RWPE1 (cell line): ENCODE measurements around the gene MYO1D.

Experiments
- CTCF ChIA-PET: fragments of 350-600 bp; sonication (Branson Sonifier 250); formaldehyde crosslinking; extraction: SDS; loops from one replicate; lab custom pipeline; 2021; lab: Yijun Ruan, JAX
- POLR2A ChIA-PET: fragments of 400-600 bp; formaldehyde crosslinking; extraction: SDS; loops from one replicate; lab custom pipeline; 2020; ENCODE audit warnings: antibody characterized with exemption; ENCODE audit not compliant: low non-redundant PET; lab: Yijun Ruan, JAX
- DNase-seq: peaks from one replicate; pipeline ENCODE4 v3.0.0; 2012; ENCODE audit warnings: low spot score
- H3K27ac ChIP-seq: fragments of 450-650 bp; 2 replicates; pipeline ENCODE4 v1.5.1; 2017
- TF ChIP-seq, protein P1 (sequence below): fragments of 450-650 bp; conservative IDR thresholded peaks from 2 replicates; pipeline ENCODE4 v1.5.1; 2017; ENCODE audit warnings: low read depth, mild to moderate bottlenecking

The MYO1D gene

DNA sequence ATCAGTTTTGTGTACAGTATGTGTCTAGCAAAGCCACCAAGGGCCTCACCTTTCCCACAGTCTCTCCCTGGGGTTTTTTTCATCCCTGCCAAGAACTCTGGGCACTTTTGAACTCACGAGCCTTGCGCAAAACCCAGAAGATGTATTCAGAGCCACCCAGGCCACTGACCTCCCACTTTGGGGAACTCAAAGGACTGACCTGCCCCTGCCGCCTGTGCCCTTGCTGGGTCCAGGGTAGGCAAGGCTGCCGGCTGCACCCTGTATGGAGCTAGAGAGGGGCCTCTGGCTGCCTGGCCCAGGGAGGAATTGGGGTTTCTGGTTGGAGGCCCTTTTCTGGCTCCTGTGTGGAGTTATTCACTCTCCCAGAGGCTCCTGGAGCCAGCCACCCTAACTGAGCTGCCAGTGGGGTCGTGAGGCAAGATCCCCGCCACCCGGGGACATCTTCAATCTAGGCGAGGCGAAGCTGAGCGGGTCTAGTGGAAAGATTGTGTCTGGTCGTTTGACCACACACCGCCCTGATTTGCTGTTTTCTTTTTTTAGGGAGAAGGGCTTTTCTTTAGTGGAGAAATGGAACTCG, 388.2 kb downstream of the MYO1D start:
- ChIA-PET CTCF (interaction anchor here (0.6 kb wide), 1 partner anchor 58 kb away, joined by 3 read pairs; no protein-coding TSS in a partner anchor), POLR2A (no interaction called here)
- TF ChIP-seq, protein P1, sequence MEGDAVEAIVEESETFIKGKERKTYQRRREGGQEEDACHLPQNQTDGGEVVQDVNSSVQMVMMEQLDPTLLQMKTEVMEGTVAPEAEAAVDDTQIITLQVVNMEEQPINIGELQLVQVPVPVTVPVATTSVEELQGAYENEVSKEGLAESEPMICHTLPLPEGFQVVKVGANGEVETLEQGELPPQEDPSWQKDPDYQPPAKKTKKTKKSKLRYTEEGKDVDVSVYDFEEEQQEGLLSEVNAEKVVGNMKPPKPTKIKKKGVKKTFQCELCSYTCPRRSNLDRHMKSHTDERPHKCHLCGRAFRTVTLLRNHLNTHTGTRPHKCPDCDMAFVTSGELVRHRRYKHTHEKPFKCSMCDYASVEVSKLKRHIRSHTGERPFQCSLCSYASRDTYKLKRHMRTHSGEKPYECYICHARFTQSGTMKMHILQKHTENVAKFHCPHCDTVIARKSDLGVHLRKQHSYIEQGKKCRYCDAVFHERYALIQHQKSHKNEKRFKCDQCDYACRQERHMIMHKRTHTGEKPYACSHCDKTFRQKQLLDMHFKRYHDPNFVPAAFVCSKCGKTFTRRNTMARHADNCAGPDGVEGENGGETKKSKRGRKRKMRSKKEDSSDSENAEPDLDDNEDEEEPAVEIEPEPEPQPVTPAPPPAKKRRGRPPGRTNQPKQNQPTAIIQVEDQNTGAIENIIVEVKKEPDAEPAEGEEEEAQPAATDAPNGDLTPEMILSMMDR, result no peak
- DNase-seq, result no peak
- no peak overlapping the region for H3K27ac ChIP-seq

DNA sequence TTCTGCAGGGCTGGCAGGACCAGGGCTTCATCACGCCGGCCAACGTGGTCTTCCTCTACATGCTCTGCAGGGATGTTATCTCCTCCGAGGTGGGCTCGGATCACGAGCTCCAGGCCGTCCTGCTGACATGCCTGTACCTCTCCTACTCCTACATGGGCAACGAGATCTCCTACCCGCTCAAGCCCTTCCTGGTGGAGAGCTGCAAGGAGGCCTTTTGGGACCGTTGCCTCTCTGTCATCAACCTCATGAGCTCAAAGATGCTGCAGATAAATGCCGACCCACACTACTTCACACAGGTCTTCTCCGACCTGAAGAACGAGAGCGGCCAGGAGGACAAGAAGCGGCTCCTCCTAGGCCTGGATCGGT, 388.8 kb downstream of the MYO1D start:
- TF ChIP-seq, protein P1, result no peak
- ChIA-PET POLR2A (no interaction called here), CTCF (interaction anchor here (0.6 kb wide), 1 partner anchor 58 kb away, joined by 3 read pairs; no protein-coding TSS in a partner anchor)
- no peak overlapping the region for H3K27ac ChIP-seq
- no peak for DNase-seq

DNA sequence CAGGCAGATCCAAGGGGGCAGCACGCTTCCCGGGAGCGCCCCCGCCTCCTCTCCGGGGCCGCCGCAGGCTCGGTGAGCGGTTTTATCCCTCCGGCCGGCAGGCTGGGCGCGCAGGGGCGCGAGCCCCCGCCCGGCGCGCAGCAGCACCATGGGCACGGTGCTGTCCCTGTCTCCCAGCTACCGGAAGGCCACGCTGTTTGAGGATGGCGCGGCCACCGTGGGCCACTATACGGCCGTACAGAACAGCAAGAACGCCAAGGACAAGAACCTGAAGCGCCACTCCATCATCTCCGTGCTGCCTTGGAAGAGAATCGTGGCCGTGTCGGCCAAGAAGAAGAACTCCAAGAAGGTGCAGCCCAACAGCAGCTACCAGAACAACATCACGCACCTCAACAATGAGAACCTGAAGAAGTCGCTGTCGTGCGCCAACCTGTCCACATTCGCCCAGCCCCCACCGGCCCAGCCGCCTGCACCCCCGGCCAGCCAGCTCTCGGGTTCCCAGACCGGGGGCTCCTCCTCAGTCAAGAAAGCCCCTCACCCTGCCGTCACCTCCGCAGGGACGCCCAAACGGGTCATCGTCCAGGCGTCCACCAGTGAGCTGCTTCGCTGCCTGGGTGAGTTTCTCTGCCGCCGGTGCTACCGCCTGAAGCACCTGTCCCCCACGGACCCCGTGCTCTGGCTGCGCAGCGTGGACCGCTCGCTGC, 389.3 kb downstream of the MYO1D start:
- POLR2A ChIA-PET, result no interaction called here
- peak overlapping the region; percentile 71 for H3K27ac ChIP-seq
- TF ChIP-seq, protein P1, result no peak

DNA sequence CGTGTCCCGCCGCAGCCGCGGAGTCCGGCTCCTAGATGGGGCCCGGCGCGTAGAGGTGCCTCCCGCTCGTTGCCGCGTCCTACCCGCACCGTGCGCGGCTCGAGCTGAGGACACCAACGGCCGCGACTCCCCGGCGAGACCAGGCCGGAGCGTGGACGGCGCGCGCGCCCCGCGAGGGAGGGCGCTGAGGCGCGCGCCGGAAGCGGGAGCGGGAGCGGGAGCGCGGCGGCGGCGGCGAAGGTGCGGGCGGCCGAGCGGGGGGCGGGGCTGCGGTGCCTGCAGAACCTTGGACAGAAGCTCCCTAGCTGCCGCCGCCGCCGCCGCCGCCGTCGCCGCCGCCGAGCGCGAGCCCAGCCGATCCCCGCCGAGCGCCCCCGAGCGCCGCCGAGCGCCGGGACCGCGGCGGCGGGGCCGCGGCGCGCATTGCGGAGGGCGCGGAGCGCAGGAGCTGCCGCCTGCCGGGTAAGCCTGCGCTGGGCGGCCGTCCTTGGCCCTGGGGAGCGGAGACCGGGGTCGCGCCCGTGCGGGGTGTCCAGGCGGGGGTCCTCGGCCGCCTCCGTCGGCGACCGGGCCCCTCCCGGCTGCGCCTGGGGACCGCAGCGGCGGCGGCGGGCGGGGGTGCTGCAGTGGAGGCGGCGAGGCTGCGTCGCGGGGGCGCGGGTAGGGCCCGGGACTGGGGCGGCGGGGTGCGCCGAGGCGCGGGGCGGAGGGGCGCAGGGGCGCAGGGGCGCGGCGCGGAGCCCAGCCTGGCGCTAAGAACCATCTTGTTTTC, 390.0 kb downstream of the MYO1D start, which contains the start of gene CDK5R1:
Gene CDK5R1 (plus strand): TSS at position 293 of the 772 bp plus-strand sequence. CDS start 628 bp downstream, outside the sequence.
- POLR2A ChIA-PET, result interaction anchor here (0.6 to 1.0 kb wide), 3 partner anchors 13 to 390 kb away, joined by 3 to 4 read pairs (median 3); partner anchors contain the start of gene MYO1D
- CTCF ChIA-PET, result interaction anchor here (0.6 to 1.2 kb wide), 2 partner anchors 9 to 43 kb away, joined by 3 to 4 read pairs; partner anchors contain the start of gene PSMD11
- peak within 1 kb of the TSS; percentile 71 for H3K27ac ChIP-seq

More for the DNA sequence above, 389.3 kb downstream of the MYO1D start:
- DNase-seq, result no peak
- CTCF ChIA-PET, result interaction anchor here (1.2 kb wide), 1 partner anchor 8 kb away, joined by 4 read pairs; no protein-coding TSS in a partner anchor

DNA sequence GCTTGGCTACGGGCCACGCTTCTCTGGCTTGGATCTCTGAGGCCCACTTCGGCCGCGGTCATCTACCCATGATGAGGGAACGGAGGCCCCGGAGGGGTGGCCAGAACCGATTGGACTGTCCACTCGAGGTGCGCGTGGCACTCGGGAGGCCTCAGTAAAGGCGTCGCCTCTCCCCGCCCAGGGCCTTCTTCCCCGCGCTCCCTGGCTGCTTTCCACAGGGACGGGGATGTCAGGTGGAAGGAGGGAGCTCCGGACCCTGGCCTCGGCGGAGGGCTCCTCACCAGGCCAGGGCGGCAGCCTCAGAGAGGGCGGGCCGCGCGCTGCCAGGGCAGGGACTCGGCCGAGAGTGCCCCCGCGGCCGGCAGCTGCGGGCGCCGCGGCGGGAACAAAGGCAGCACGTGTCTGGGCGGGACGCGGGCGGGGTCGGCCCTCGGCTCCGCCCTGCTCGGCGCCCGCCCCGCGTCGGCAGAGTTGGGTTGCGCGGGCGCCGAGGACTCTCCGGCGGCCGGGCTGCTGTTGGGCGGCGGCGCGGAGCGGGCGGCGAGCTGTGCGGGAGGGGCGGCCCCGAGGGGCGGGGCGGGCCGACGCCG, 390.7 kb downstream of the MYO1D start:
- peak overlapping the region; percentile 71 for H3K27ac ChIP-seq
- ChIA-PET POLR2A (interaction anchor here (0.5 to 1.0 kb wide), 4 partner anchors 12 to 390 kb away, joined by 3 to 4 read pairs (median 4); partner anchors contain the start of gene MYO1D), CTCF (interaction anchor here (0.6 kb wide), 1 partner anchor 42 kb away, joined by 3 read pairs; the partner anchor contains the start of gene PSMD11)
- TF ChIP-seq, protein P1, result no peak
- DNase-seq, result peak; percentile 75

More for the DNA sequence above, 390.0 kb downstream of the MYO1D start, which contains the start of gene CDK5R1:
- DNase-seq, result peak; percentile 59
- TF ChIP-seq, protein P1, result no peak
